Gastrocnemius medialis (tissue), 4 donors: ENCODE measurements around the gene SPTBN4.

ENCODE experiments used
- POLR2A ChIP-seq, 2 donors: fragments of 450-650 bp; IDR thresholded peaks; one replicate each; pipeline ENCODE4 v1.6.1; 2017; ENCODE audit warnings: antibody characterized with exemption in 2 of 2, mild to moderate bottlenecking in 2 of 2, moderate library complexity in 2 of 2
- TF ChIP-seq, protein P1 (sequence below), 5 experiments: fragments of 450-650 bp in 3 of 5; fragments of 200-600 bp in 2 of 5; sonication (generic) in 2 of 5; IDR thresholded peaks in 4 of 5; conservative IDR thresholded peaks in 1 of 5; 1 replicate in 4 of 5; 2 replicates in 1 of 5; pipeline ENCODE4 v1.5.1; 2016 to 2019; ENCODE audit warnings: antibody characterized with exemption in 5 of 5, mild to moderate bottlenecking in 3 of 5, moderate library complexity in 3 of 5

DNA sequence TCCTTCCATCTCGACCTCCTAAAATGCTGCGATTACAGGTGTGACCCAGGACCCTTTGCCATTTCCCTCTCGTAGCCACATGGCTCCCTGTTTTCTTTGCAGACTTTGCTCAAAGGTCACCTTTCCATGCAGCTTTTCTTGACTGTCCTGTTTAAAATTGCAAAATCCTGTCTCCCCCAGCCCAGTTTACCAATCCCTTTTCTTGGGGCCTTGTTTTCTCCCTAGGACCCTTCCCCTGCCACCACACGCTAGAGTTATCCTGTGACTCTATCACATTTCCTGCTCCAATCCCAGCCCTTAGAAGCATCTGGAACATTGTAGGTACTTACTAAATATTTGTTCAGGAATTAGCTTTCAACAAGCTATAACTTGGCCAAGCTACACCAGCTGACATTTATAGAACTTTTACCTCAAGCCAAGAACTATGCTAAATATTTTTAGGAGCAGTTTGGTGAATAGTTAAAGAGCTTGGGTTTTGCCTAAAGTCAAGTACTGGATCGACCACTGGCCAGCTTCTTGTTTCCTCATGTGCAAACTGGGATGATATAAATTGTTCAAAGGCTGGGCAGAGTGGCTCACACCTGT lies 13.6 kb upstream of the SPTBN4 start:
- TF ChIP-seq, protein P1, sequence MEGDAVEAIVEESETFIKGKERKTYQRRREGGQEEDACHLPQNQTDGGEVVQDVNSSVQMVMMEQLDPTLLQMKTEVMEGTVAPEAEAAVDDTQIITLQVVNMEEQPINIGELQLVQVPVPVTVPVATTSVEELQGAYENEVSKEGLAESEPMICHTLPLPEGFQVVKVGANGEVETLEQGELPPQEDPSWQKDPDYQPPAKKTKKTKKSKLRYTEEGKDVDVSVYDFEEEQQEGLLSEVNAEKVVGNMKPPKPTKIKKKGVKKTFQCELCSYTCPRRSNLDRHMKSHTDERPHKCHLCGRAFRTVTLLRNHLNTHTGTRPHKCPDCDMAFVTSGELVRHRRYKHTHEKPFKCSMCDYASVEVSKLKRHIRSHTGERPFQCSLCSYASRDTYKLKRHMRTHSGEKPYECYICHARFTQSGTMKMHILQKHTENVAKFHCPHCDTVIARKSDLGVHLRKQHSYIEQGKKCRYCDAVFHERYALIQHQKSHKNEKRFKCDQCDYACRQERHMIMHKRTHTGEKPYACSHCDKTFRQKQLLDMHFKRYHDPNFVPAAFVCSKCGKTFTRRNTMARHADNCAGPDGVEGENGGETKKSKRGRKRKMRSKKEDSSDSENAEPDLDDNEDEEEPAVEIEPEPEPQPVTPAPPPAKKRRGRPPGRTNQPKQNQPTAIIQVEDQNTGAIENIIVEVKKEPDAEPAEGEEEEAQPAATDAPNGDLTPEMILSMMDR (IDR thresholded peaks at IDR 0.05 in 4 of 5, conservative IDR thresholded peaks at IDR 0.05 in 1 of 5), result no peak
- no peak for TF ChIP-seq POLR2A (IDR thresholded peaks at IDR 0.05)
